Measurements from ENCODE around the gene PTPN2.
"Not testable (repeated sequence)": the region's sequence is repeated elsewhere in the genome, so short reads cannot be mapped to it uniquely, and the experiment has no call there.

Gene PTPN2

GRCh38 chr18:12820506-12820905 lies 63.5 kb downstream of the PTPN2 start:
- DNase-seq: peak; percentile 10

GRCh38 chr18:12819841-12820240 lies 64.2 kb downstream of the PTPN2 start:
- no peak for DNase-seq

- no peak for DNase-seq
These were observed 64.7 kb downstream of the PTPN2 start for GRCh38 chr18:12819322-12819721.

- no peak for DNase-seq
These were observed 65.8 kb downstream of the PTPN2 start for GRCh38 chr18:12818243-12818642.

GRCh38 chr18:12816451-12816850 lies 67.6 kb downstream of the PTPN2 start:
- DNase-seq: no peak

- no peak for DNase-seq
These were observed 72.7 kb downstream of the PTPN2 start for GRCh38 chr18:12811191-12811950.

GRCh38 chr18:12803069-12803936 lies 80.7 kb downstream of the PTPN2 start:
- no peak for DNase-seq

GRCh38 chr18:12802538-12802937 lies 81.5 kb downstream of the PTPN2 start:
- DNase-seq: no peak

GRCh38 chr18:12796448-12796847 lies 87.6 kb downstream of the PTPN2 start:
- DNase-seq: no peak

GRCh38 chr18:12791610-12792009 lies 92.4 kb downstream of the PTPN2 start:
- no peak for DNase-seq

GRCh38 chr18:12786669-12787068 lies 97.4 kb downstream of the PTPN2 start:
- no peak for DNase-seq

GRCh38 chr18:12783524-12783923 lies 100.5 kb downstream of the PTPN2 start:
- DNase-seq: no peak

- no peak for DNase-seq
These were observed 101.5 kb downstream of the PTPN2 start for GRCh38 chr18:12782521-12782920.

GRCh38 chr18:12779456-12779855 lies 104.6 kb downstream of the PTPN2 start:
- no peak for DNase-seq

- DNase-seq: no peak
These were observed 105.0 kb downstream of the PTPN2 start for GRCh38 chr18:12779043-12779442.

- no peak for DNase-seq
These were observed 106.5 kb downstream of the PTPN2 start for GRCh38 chr18:12777500-12777944.

GRCh38 chr18:12776821-12777471 lies 107.1 kb downstream of the PTPN2 start:
- no peak for DNase-seq

GRCh38 chr18:12776415-12776814 lies 107.6 kb downstream of the PTPN2 start:
- DNase-seq: not testable (repeated sequence)

- DNase-seq: no peak
These were observed 109.1 kb downstream of the PTPN2 start for GRCh38 chr18:12774982-12775381.

- no peak for DNase-seq
These were observed 110.7 kb downstream of the PTPN2 start for GRCh38 chr18:12773369-12773768.

GRCh38 chr18:12772111-12772510 lies 111.9 kb downstream of the PTPN2 start:
- no peak for DNase-seq

- DNase-seq: no peak
These were observed 113.4 kb downstream of the PTPN2 start for GRCh38 chr18:12770469-12771219.
